ENCODE data around the gene NOTCH3.

The NOTCH3 gene

GRCh38 chr19:15198951-15199660 is 1.7 kb downstream of the NOTCH3 start:
- CTCF ChIA-PET: interaction anchor here (0.9 to 1.7 kb wide), 4 partner anchors 23 to 221 kb away, joined by 3 to 4 read pairs (median 4); no protein-coding TSS in a partner anchor

GRCh38 chr19:15197942-15198341 is 2.9 kb downstream of the NOTCH3 start:
- no peak for TF ChIP-seq CTCF (IDR thresholded peaks at IDR 0.05; ENCODE audit: insufficient read depth, low read length, missing control alignments)
- ChIA-PET POLR2A (interaction anchor here (0.7 kb wide), 1 partner anchor 52 kb away, joined by 3 read pairs; no protein-coding TSS in a partner anchor), CTCF (interaction anchor here (1.7 to 4.8 kb wide), 2 partner anchors 22 to 53 kb away, joined by 4 to 21 read pairs; no protein-coding TSS in a partner anchor)
- no peak for DNase-seq (ENCODE audit: low read depth, low spot score)
- 0 out of 2 replicates have a peak overlapping the region, but pooled peaks have one; percentile 1 for H3K4me3 ChIP-seq (ENCODE audit: low read depth, low read length)

More at GRCh38 chr19:15198951-15199660, 1.7 kb downstream of the NOTCH3 start:
- DNase-seq (ENCODE audit: low read depth, low spot score): no peak
- POLR2A ChIA-PET: interaction anchor here (0.7 kb wide), 1 partner anchor 17 kb away, joined by 3 read pairs; no protein-coding TSS in a partner anchor
- peak overlapping the region; percentile 82 for H3K4me3 ChIP-seq (ENCODE audit: low read depth, low read length)
- no peak for TF ChIP-seq CTCF (IDR thresholded peaks at IDR 0.05; ENCODE audit: insufficient read depth, low read length, missing control alignments)

GRCh38 chr19:15197275-15197941 is 3.4 kb downstream of the NOTCH3 start:
- ChIA-PET POLR2A (interaction anchor here (0.7 kb wide), 1 partner anchor 53 kb away, joined by 3 read pairs; no protein-coding TSS in a partner anchor), CTCF (interaction anchor here (1.5 to 4.8 kb wide), 2 partner anchors 8 to 54 kb away, joined by 3 to 21 read pairs; no protein-coding TSS in a partner anchor)
- no peak for DNase-seq (ENCODE audit: low read depth, low spot score)
- no peak overlapping the region for H3K4me3 ChIP-seq (ENCODE audit: low read depth, low read length)
- no peak for TF ChIP-seq CTCF (IDR thresholded peaks at IDR 0.05; ENCODE audit: insufficient read depth, low read length, missing control alignments)

- no peak for DNase-seq (ENCODE audit: low read depth, low spot score)
- TF ChIP-seq CTCF (IDR thresholded peaks at IDR 0.05; ENCODE audit: insufficient read depth, low read length, missing control alignments): no peak
- CTCF ChIA-PET: interaction anchor here (0.5 to 4.8 kb wide), 6 partner anchors 9 to 144 kb away, joined by 3 to 21 read pairs (median 3); no protein-coding TSS in a partner anchor
- H3K4me3 ChIP-seq (ENCODE audit: low read depth, low read length): no peak overlapping the region
- POLR2A ChIA-PET: interaction anchor here (0.9 kb wide), 1 partner anchor 55 kb away, joined by 3 read pairs; no protein-coding TSS in a partner anchor
These were observed 4.3 kb downstream of the NOTCH3 start for GRCh38 chr19:15196360-15197005.

- ChIA-PET CTCF (interaction anchor here (0.9 to 4.8 kb wide), 10 partner anchors 10 to 183 kb away, joined by 3 to 21 read pairs (median 4); no protein-coding TSS in a partner anchor), POLR2A (interaction anchor here (0.5 to 1.0 kb wide), 2 partner anchors 54 to 257 kb away, joined by 3 read pairs; no protein-coding TSS in a partner anchor)
- H3K4me3 ChIP-seq (ENCODE audit: low read depth, low read length): peak overlapping the region; percentile 44
- no peak for DNase-seq (ENCODE audit: low read depth, low spot score)
- peak; percentile 45 for TF ChIP-seq CTCF (IDR thresholded peaks at IDR 0.05; ENCODE audit: insufficient read depth, low read length, missing control alignments)
These were observed 5.1 kb downstream of the NOTCH3 start for GRCh38 chr19:15195371-15196334.
